Measurements from ENCODE around the gene TTR.
A peak's percentile ranks its signal among the peaks of the same experiment; 100 is the strongest.

The TTR gene

DNA sequence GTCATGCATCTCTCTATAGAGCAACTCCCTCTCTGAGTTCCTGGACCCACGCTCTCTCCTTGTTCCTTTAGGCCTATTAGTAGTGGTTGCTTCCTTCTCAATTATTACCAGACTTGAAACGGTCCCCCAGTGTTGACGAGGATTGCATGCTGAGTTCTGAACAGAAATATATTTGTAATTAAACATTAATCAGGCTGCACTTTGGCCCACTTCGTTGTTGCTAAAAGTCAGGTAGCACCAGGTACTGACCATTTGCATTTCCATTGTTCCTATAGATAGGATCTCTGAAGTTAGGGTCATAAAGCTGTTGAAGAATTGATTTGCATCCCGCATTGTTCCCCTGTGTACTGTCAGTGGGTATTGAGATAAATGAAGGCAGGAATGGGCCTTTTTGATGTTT lies 36.9 kb upstream of the TTR start:
- in situ Hi-C loops (cut with HindIII; ENCODE audit: low pct_ligation_motif_present, low sequenced_read_pairs), result no loop called here
- no peak overlapping the region for H3K4me3 ChIP-seq (ENCODE audit: low read depth, low read length)
- H3K36me3 ChIP-seq (replicated peaks), result no peaks in the 10 kb centered on the region
- no peaks in the 10 kb centered on the region for H3K27me3 ChIP-seq (replicated peaks)
- DNase-seq, result no peak
- no peak for TF ChIP-seq CTCF (IDR thresholded peaks at IDR 0.05; ENCODE audit: low read depth, low read length, missing control alignments)
- H3K27ac ChIP-seq, result no peak overlapping the region

GRCh38 chr18:31555971-31556747 lies 35.5 kb upstream of the TTR start:
- Histone ChIP-seq H3K36me3 (replicated peaks) (no peaks in the 10 kb centered on the region), H3K27me3 (replicated peaks) (no peaks in the 10 kb centered on the region), H3K27ac (no peak overlapping the region), H3K4me3 (ENCODE audit: low read depth, low read length) (no peak overlapping the region)
- peak; percentile 61 for TF ChIP-seq CTCF (IDR thresholded peaks at IDR 0.05; ENCODE audit: low read depth, low read length, missing control alignments)
- in situ Hi-C loops (cut with HindIII; ENCODE audit: low pct_ligation_motif_present, low sequenced_read_pairs), result no loop called here
- peak; percentile 71 for DNase-seq

- Histone ChIP-seq H3K27ac (no peak overlapping the region), H3K4me3 (ENCODE audit: low read depth, low read length) (no peak overlapping the region), H3K27me3 (replicated peaks) (no peaks in the 10 kb centered on the region), H3K36me3 (replicated peaks) (no peaks in the 10 kb centered on the region)
- no peak for DNase-seq
- in situ Hi-C loops (cut with HindIII; ENCODE audit: low pct_ligation_motif_present, low sequenced_read_pairs), result no loop called here
- peak; percentile 18 for TF ChIP-seq CTCF (IDR thresholded peaks at IDR 0.05; ENCODE audit: low read depth, low read length, missing control alignments)
Measured at GRCh38 chr18:31557446-31557845, 34.2 kb upstream of the TTR start.

DNA sequence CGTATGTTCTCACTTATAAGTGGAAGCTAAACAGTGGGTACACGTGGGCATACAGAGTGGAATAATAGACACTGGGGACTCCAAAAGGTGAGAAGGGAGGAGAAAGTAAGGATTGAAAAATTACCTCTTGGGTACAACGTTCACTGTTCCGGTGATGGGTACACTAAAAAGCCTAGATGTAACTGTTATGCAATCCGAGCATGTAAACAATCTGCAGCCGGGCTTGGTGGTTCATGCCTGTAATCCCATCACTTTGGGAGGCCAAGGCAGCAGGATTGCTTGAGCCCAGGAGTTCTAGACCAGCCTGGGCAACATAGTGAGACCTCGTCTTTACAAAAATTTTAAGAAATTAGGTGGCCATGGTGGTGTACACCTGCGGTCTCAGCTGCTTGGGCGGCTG lies 33.1 kb upstream of the TTR start:
- H3K36me3 ChIP-seq (replicated peaks), result no peaks in the 10 kb centered on the region
- in situ Hi-C loops (cut with HindIII; ENCODE audit: low pct_ligation_motif_present, low sequenced_read_pairs), result no loop called here
- no peak overlapping the region for H3K27ac ChIP-seq
- TF ChIP-seq CTCF (IDR thresholded peaks at IDR 0.05; ENCODE audit: low read depth, low read length, missing control alignments), result no peak
- H3K27me3 ChIP-seq (replicated peaks), result no peaks in the 10 kb centered on the region
- DNase-seq, result no peak
- H3K4me3 ChIP-seq (ENCODE audit: low read depth, low read length), result no peak overlapping the region

DNA sequence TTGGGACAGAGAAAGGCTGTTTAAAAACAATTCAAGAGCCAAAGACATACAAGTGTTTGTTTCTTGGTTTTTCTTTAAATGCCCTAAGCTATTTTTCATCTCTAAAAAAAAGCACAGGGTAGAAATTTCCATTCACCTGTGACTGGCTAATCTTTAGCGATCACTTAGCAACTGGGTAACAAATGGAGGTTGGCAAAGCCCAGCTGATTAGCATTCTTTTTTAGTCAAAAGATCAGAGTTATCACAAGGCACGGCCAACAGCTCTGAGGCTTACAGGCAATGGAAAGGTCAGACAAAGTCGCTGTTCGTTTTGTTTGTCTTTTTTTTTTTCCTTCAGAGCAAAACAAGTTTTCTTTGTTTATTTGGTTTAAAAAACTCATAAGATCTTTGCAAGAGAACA lies 29.0 kb upstream of the TTR start:
- DNase-seq, result no peak
- Histone ChIP-seq H3K36me3 (replicated peaks) (no peaks in the 10 kb centered on the region), H3K27me3 (replicated peaks) (no peaks in the 10 kb centered on the region), H3K27ac (no peak overlapping the region), H3K4me3 (ENCODE audit: low read depth, low read length) (no peak overlapping the region)
- in situ Hi-C loops (cut with HindIII; ENCODE audit: low pct_ligation_motif_present, low sequenced_read_pairs), result no loop called here
- TF ChIP-seq CTCF (IDR thresholded peaks at IDR 0.05; ENCODE audit: low read depth, low read length, missing control alignments), result no peak

DNA sequence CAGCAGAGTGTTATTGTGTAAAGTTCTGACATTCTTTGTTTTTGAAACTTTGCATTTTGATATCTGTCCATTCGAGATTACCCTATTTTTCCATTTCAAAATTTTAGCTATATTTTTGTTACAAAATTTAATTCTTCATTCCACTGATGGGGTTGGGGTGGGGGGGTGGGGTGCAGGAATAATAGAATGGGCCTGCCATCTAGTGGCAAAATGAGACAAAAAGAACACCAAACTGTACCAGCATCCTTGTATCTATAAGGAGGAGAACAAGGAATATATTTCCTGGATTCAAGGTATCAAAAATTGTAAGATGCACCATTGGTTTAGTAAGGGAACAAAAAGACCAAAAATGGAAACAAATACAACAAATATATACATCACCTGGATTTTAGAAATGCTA lies 27.9 kb upstream of the TTR start:
- Histone ChIP-seq H3K27ac (no peak overlapping the region), H3K4me3 (ENCODE audit: low read depth, low read length) (no peak overlapping the region), H3K36me3 (replicated peaks) (no peaks in the 10 kb centered on the region), H3K27me3 (replicated peaks) (no peaks in the 10 kb centered on the region)
- TF ChIP-seq CTCF (IDR thresholded peaks at IDR 0.05; ENCODE audit: low read depth, low read length, missing control alignments), result no peak
- DNase-seq, result no peak
- in situ Hi-C loops (cut with HindIII; ENCODE audit: low pct_ligation_motif_present, low sequenced_read_pairs), result no loop called here
